HG03520 (cell line): ENCODE measurements around the gene MYO1B.

Experiments used
- ATAC-seq: cut with Tn5 transposase; IDR thresholded peaks from one replicate; pipeline ENCODE4 v1.9.1; 2021; ENCODE audit warnings: mild to moderate bottlenecking, moderate library complexity; ENCODE audit not compliant: unreplicated experiment

MYO1B gene

DNA sequence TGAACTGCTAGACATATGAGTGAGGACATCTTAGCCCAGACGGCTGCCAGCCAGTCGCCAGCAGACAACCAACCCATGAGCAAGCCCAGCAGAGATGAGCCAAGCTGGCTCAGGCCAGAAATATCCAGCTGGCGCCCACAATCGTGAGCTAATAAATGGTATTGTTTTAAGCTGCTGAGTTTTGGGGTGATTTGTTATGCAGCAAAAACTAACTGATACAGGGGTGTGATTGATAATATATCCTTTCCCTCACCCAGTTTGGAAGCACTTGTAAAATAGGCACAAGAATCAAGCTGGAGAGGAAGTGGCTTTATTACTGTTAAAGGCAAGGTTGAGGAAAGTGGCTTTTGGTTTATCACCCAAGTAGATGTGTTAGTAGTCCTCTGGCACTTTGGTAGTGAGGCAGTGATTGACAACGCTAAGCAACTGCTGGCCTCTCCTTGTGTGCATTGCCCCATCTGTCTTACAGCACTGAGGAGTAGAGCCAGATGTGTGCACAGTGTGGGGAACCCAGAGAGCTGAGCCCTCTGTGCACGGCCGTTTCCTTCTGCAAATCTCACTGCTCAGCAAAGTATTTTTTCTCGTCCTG lies 110.1 kb downstream of the MYO1B start:
- ATAC-seq: no peak

DNA sequence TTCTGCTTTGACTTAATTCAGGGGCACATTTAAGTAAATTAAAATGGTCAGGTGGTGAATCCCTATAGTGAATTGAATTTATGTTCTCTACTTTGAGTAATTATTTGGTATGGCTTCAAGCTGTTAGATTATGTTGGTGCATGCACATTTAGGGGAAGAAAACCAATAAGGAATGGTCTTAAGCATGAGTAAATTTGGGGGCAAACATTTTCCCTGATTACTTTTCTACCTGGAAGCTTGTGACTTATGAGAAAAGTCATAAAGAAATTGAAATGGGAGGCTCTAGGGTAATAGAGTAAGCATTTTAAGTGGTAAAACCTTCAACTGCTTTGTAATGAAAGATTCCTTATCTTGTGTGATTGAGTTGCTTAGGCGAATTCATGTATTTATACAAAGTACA lies 112.5 kb downstream of the MYO1B start:
- ATAC-seq: no peak

DNA sequence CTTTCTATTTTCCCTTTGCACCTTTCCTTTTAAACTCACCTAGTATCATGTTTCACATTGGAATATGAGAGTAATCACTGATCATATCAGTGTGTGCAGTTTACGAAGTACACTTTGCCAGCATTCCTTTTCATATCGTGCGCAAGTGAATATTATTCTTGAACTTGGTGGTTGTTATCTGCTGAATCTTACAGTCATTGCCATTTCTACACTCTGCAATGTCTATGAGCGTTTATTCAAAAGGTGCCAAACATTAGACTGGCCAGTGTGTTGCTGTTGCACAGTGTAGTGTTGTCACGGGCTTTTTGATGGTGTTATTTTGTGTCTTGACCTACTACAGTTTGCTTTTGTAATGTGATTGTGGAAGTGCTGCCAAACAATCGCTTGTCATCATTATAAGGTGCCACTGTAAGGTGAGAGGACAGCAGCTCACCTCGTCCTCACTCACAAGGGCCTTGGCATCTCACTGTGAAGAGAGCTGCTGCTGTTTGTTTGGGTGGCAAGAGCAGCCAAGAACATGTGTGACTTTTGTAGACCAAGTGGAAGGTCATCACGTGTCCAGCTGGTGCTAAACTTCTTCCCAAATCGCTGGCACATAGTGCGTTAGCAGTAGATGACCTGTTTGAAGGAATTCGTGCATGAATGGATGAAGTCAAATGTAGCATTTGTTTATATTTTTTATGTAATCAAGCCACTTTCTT lies 113.3 kb downstream of the MYO1B start:
- ATAC-seq: no peak

DNA sequence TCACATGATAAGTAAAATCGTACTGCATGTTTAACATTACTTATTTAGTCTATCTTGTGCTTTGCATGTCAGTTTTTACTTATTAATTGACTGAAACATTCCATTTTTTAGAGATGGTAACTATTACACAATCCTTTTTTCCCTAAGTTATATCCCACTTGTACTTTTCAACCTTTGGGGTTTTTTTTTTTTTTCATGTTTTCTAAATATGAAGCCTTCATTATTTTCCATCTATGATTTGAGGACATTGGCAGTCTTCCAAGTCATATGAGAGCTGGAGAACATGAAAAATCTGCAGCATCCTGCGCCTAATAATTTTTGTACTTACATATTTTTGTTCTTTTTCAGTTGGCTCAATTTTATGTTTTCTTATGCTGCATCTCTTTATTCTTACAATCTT lies 113.9 kb downstream of the MYO1B start:
- ATAC-seq: no peak

DNA sequence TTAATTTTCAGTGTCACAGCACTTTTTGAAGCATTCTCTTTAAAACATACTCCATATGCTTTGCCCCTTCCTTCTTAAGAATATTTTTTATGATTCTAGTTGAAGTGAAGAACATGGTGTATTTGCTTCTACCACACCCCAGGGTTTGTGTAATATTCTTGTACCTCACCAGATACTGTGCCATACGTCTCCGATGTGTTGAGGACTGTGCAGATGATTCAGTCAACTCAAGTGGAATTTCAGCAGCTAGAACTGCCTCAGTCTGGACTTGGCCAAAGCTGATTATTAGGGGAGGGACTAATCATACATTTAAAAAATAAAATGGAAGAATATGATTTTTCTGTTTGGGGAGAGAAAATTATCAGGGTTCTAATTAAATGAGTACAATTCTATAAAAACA lies 115.7 kb downstream of the MYO1B start:
- ATAC-seq: no peak

DNA sequence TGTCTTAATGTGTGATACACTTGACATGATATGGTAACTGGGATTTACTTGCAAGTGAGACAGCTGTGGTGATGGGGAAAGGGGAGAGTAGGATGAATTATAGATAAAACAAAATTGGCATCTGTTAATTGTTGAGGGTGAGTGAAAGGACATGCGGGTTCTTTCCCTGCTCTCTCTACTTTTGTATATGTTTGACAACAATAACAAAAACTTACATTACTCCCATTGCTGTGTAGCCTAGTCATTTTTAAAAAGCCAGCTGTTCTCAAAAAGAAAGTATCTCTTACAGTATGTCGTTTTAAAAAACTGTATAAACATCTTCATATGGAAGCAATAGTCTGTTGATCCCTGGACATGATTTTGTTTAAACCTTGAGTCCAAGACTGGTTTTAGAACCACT lies 117.6 kb downstream of the MYO1B start:
- ATAC-seq: no peak

DNA sequence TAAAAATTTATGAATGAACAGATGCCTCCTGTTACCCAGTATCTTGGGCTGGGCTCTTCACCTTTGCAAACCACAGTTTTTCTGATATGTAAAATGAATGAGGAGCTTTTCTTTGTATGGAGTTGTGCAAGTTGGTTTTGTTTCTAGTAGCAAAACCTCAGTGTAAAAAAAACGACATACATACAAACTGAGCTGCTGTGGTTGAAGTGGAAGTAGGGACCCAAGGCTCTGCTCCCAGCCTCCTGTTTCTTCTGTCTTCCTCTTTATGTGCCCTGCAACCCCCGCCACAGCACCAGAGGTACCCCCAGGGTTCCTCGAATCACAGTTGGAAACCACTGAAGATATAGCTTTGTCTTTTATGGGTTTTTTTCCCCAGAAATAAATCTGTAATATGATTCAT lies 118.1 kb downstream of the MYO1B start:
- ATAC-seq: no peak

DNA sequence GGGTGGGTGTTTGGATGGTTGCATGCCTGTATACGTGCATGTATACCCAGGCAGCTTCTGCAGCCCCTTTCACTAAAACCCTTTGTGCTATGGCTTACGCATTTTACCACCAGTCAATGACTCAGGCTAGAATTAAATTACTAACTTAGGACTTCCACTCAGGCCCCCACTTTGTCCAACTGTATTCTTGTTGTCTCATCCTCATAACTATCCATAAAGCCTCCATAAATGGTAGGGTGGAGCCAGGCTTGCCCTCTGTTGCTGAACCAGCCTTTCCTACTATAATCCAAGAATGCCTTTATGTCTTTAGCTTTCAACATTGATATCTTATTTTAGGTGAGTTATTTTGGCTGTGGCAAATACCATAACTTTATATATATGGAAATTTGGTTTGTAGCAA lies 119.9 kb downstream of the MYO1B start:
- ATAC-seq: no peak

DNA sequence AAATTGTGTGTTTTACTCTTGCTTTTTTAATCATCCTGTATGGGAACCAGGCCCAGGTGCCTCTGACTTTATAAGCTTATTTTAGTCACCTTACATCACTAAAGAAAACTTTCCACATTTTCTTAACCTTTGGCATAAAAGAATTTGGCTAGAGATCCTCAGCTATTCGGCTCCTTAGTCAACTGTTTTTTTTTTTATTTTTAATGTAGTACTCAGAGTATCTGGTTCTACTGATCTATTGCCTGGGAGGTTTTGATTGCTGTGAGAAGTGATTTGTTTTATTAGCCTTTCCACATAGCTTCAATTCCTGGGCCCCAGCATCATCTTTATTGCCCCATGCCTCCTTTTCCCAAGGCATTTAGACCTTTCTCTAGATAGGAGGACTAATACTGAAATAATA lies 121.0 kb downstream of the MYO1B start:
- ATAC-seq: no peak

DNA sequence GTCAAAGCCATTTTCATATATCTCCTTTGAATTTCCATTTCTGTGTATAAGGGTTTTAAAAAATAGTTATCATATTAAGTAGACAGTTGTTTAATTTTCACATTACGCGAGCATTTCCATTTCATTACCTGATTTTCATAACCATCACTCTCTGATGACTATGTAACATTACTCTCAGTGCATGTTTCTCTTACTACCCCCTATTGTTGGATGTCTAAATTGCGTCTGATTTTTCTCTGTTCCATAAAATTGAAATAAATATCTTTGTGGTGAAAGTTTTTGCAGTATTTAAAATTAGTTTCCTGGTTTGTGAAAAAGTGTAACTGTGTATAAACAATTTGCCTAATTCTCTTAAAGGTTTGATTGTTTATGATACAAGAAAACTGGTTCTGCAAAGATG lies 123.8 kb downstream of the MYO1B start:
- no peak for ATAC-seq

DNA sequence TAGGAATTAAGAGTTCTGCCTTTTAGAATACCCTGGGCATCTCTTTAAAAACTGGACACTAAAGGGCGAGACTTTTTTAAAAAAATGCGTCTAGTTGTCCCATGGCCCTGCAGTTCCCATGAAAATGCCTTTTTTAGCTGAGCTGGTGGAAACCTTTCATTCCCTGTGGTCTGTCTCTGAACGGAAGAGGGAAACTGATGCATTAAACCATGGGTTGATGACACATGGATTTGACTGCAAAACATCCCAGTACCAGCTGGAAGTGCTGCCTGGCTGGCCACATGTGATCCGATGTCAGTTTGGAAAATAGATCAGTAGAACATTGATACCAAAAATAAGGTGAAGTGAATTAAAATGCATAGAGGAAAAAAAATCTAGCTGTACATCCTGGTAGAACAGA lies 129.2 kb downstream of the MYO1B start:
- ATAC-seq: no peak

DNA sequence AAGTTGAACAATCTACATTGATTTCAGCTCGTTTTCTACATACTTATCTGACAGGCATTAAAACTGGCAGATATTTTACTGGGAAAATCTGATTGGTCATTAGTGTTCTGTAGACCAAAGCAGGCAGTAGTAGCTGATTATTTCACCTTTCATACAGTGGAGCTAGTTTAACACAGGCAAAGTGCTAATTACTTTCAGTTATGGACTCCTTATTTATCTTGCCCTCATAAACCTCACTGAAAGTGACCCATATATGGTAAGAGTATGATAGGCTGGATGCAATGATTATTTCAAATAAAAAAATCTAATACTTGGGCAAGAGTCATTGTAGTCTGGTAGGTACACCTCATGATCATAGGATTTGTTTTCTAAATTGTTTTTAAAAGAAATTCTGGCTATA lies 129.7 kb downstream of the MYO1B start:
- ATAC-seq: no peak

DNA sequence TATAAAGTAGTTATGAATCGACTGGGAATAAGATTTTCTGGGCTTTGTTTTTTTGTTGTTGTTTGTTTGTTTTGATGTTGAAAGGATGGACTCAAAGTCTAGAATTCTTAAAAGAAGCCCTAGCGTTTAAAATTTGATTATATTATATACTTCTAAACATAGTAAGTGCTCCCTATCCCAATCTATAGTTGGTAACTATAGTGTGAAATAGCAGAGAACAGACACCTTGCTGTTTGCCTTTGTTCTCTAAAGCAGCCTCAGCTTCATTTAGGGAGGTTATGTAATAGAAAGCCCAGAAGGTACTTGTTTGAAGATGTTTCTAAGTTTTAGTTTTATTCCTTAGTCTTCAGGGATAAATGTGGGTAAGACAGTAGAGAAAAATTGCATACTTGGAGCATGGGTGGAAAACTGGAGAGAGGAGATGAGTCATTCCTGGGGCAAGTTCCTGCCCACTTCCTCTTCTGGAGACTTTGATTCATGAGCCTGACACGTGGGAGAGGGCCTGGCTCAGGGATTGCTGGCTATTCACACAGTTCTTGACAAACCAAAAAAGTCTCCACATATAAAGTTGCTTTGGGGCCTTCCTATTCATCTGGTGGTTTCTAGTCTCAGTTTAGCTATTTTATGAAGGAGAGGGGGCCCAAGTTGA lies 131.9 kb downstream of the MYO1B start:
- peak; percentile 72 for ATAC-seq

DNA sequence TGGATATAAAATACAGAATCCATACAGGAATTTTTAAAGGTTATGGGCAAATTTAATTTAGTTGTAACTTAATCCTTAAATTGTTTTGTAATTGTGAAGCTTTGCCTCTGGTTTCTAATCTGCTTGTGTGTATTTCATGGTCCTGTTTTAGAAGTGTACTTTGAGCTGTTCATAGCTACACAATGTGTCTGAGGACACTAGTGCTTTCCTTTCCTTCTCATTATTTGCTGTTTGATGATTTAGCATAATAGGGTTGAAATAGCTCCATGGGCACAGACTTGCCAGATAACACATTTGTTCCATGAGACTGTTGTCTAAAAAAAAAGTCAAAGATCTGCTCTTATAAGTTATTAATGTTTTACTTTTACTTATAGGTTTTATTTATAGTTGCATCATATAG lies 134.2 kb downstream of the MYO1B start:
- ATAC-seq: no peak

DNA sequence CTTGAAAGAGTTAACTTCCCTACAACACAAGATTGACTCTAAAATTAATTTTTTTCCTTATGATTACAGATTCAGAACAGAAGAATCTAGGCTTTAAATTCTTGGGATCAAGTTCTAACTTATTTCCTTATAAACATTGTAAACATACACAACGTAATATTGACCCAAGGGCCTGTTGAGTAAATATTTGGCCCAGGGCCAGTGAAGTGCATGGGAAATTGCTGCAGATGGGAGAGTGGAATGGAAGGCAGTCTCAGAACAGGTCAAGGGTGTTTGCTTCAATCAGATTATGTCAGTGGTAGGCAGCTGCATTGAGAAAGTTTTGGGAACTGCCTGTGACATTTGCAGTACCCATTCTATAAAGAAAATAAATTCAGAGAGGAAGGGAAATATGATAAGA lies 137.6 kb downstream of the MYO1B start:
- no peak for ATAC-seq

DNA sequence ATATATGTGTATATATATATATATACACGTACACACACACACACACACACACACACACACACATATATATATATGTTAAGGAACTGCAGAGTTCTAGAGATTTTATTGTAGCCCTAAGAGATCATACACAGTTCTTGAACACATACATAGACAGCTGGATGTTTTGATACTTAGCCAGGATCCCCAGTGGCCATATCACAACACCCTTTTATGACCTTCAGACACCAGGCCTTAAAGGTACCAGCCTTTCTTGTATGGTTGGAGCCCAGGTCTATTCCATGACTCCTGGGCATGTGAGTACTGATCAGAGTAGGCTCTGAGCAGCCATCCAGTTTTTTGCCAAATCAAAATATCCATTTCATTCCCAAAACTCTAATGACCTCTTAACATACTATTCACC lies 138.3 kb downstream of the MYO1B start:
- ATAC-seq: no peak

DNA sequence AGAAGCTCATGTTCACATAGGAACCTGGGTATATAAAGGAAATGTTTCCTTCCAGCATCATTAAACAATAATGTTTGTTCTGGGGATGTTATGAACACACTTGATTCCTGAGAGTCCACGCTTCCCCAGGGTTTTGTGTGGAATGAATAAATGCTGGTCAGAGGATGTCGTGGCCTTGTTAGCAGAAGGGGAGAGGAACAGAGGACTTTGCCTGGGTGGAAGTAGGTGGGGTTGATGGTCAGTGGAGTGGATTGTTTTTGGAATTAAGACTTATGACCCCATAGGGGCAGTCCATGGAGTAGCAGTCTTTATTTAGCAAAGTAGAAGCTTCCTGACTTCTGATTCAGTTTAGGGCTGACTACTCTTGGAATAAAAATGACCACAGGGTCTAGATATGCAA lies 139.6 kb downstream of the MYO1B start:
- no peak for ATAC-seq

DNA sequence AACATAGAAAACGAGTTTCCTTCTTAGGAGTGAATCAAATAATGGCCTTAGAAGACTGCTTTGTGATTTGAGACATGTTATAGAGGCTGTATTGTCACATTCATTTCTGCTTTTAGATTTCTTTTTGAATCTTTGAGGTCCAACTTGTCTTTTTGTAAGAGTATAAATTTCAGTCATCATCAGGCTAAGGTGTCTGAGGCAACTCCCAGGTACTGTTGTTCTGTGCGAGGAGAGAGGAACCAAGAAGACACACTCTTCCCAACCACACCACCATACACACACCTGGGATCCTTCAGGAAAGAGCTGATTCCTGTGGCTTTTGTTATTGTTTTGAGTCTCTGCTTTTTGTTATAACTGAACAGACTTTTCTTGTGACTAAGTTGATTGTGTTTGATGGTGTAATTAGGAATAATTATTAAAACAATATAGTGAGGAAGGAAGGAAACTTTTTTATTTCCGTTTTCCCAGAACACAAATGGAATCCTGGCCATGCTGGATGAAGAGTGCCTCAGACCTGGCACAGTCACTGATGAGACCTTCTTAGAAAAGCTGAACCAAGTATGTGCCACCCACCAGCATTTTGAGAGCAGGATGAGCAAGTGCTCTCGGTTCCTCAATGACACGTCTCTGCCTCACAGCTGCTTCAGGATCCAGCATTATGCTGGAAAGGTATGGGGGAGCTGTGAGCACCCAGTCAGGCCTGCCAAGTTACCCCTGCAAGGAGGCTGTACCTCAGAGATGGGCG lies 140.4 kb downstream of the MYO1B start:
- ATAC-seq: peak; percentile 86

DNA sequence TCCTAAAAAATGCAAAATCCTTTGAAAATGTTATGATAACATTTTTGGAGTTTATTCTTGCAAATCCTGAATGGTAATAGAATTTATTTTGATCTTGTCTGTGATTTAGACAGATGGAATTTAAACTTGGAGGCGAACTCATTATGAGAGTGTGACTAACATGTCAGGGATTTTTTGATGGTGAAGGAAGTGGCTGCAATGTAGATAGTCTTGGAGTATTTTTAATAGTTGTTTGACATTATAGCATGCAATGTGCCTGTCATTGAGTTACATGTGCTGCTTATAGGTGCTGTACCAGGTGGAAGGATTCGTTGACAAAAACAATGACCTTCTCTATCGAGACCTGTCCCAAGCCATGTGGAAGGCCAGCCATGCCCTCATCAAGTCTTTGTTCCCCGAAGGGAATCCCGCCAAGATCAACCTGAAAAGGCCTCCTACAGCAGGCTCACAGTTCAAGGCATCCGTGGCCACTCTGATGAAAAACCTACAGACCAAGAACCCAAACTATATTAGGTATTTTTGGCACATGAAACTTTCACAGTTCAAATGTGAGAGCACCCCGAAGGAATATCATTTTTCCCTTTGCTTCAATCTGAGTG lies 141.8 kb downstream of the MYO1B start:
- ATAC-seq: no peak

DNA sequence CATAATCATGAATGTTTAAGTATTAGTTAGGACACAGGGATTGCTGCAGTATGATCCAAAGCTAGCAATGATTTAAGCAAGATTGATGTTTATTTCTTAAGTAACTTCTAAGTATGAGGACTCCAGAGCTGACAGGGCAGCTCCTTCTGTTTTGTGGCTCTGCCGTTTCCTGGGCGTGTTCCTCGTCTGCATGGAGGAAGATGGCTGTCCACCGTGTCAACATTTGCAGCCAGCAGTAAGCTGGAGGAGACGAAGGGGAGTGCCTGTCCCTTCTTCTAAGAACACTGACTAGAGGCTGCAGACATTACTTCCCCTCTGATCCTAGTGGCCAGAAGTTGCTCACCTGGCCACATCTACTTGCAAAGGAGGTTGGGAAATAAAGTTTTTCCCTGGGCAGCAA lies 144.1 kb downstream of the MYO1B start:
- no peak for ATAC-seq

DNA sequence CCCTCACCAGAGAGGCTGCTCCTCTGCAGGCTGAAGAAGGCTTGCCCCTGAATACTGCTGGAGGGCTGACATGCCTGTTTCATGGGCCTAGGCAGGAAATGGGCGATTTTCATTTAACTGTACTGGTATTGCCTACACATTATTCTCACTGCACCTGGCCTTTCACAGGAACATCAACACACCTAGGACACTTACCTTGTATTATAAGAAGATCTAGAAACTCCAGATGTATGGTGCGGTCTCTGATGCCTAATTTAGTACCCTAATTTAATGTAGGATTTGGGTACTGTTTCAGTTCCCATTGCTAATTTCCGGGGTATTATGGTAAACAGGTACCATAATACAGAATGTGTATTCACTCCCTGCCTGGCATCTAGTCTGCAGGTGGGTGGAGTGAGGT lies 146.0 kb downstream of the MYO1B start:
- no peak for ATAC-seq

DNA sequence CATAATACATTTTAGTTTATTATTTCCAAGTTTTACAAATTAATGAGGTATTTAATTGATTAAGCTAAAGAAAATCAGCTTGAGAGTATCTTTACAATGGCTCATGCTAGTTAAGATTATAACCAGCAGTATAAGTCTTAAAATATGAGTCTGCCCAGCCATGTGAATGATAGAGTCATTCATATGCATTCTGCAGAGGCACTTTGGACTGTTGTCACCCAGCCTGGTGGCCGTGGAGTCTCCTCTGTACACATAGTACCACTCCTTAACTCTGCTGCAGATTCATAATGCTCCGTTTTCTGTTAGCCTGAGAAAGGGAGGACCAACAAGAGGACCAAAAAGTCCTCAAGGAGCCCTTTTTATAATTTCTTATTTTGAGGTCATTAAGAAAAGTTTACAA lies 148.8 kb downstream of the MYO1B start:
- ATAC-seq: no peak
